WI38 (cell line): ENCODE data around the gene BBOX1.
A peak's percentile ranks its signal among the peaks of the same experiment; 100 is the strongest.

ENCODE experiments used
- H3K4me3 ChIP-seq: 2 replicates; pipeline ENCODE4 v1.5.1; 2011; ENCODE audit warnings: low read depth, mild to moderate bottlenecking, control low read depth, low read length
- CTCF ChIP-seq: IDR thresholded peaks from 2 replicates; pipeline ENCODE4 v1.5.1; 2012; ENCODE audit warnings: low read depth, mild to moderate bottlenecking, control low read depth, low read length

Gene BBOX1

DNA sequence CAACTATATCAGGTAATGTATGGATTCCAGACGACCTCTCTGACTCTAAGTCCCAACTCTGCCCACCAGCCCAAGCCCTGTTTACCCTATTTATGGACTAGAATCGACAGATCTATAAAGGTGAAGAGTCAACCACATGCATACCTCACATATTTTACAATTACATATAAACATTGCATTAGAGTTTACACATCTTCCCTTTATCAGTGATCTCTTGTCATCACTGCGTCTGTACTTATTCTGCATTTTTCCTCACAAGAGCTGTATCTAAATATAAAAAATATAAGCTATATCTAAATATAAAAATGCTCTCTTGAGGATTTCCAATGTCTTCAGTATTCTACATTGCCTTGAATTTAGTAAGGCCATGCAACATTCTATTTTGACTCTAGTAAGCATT is 38.2 kb upstream of the BBOX1 start:
- no peak for TF ChIP-seq CTCF
- H3K4me3 ChIP-seq, result no peak overlapping the region

DNA sequence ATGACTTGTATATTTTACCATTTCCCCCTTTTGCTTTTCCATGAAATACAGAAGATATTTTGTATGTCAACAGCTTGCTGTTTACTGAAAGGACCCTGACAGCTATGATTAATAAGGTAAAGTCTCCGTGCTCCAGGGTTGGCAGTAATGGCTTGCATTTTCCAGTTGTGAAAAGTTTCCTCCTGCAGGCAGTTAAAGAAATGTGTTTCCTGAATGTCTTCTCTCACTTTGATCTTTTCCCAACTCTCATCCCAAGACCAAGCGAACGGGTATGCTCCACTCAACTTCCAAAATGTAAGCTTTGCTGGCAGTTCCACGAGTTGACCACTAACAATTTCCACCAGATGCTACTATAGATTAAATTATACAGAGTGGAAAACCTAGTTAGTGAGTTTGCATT is 37.8 kb upstream of the BBOX1 start:
- no peak overlapping the region for H3K4me3 ChIP-seq
- TF ChIP-seq CTCF, result no peak

DNA sequence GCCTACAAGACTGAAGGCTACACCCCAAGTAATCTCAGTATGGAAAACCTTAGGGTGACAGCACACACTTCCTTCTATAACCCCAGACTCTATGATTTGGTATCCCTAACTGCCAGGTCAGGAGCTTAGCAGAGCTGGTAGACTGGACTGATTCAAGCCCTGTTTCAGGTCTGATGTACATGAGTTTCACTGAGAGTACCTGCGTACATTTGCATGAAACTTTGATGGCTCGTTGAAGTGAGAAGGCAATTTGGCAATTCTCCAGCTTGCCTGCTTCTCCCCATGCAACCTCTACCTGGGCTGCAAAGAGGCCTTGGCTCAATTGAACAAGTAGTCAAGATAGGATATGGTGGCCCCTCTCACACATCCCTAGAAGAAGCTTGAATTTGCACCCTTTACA is 36.5 kb upstream of the BBOX1 start:
- no peak overlapping the region for H3K4me3 ChIP-seq
- TF ChIP-seq CTCF, result no peak

DNA sequence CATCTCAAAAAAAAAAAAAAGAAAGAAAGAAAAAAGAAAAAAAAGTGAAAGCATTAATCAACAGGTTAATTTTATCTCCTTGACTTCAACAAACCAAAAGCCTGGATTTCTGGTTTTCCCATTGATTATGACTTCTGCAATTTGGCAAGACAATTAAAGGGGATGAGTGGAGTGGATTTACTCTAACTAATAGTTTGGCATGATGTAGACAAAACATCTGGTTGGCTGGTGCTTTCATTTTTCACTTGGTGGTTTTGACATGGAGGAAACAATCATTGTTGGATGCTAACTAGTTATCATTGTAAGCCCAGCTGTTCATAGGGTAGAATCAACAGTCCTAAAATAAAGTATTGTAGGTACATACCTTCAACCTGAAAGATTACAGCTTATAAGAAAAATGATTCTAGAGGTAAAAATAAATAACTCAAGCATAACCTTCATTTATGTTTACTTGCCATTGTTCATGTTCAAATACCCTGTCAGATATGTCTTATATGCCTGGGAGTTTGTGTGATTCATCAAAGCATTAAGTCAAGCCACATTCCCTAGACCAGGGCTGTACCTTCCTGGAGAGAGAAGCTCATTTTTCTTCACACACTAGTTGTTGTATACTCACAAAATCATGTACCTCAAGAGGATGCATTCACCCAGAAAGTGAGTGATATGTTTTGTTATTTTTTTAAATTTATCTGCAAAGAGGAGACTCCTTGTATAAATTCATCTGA is 31.6 kb upstream of the BBOX1 start:
- no peak for TF ChIP-seq CTCF
- no peak overlapping the region for H3K4me3 ChIP-seq

DNA sequence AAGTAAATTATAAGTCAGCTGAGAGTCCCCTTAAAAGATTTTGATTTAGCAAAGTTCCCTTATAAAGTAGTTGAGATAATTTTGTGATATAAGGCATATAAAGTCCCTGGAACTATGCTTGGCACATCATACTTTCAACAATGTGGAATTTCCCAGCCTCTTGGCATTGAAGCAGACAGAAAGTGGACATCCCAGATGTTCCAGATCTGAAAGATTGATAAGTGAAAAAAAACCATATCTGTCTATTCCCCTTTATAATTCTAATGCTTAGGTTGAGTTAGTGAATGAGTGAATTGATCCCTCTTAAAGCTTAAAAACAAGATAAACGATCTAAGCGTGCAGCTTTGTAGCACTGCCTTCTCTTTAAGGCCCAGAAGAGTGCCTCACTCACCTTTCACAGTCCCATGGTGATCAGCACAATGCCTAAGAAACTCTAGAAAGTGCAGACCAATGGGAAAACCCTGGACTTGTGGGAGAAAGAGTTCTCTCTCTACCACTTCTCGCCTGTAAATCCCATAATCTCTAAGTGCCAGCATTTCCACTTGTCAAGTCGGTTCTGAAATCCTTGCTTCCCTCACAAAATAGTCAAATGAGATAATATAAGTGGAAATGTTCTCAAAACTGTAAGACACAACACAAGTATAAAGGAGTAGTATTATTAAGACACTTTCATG is 28.9 kb upstream of the BBOX1 start:
- TF ChIP-seq CTCF, result no peak
- no peak overlapping the region for H3K4me3 ChIP-seq

DNA sequence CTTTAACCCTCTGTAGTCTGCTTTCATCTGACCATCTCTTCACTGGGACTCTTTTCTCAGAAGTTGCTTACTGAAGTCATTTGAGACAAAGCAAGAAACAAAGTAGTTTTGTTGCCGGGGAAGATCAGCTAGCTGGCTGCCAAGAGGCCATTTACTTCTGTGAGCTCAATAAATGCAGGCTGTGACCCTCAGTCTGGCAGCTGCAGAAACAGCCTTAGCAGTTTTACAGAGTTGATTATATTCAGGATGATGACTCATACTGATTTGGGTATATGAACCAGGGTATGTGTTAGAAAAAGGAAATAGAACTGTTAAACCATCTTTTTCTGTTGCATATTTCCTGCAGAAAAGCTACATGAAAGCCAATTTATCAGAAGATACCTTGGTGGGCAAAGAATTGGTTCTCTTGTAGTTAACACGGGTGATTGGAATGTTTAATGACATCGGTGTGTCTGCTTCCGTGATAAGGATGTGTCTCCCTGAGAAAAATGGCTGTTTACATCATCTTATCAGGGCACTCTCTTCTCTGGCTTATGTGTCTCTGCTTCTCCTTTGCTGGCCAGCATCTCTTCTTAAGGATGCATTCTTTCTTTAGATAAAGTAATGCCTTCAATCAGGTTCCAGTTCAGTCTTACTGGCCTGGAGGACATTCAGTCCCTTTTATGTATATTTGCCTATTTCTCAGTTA is 28.2 kb upstream of the BBOX1 start:
- TF ChIP-seq CTCF, result no peak
- peak overlapping the region; percentile 38 for H3K4me3 ChIP-seq
